Right lobe of liver (tissue), 6 donors: ENCODE data around the gene ITPRID2. TPM values are rescaled to one million over a fixed set of nuclear protein-coding genes. Genes with fewer than 3 reads are reported as not detected.

ENCODE experiments used
- ATAC-seq, 4 donors: fragments of 200-7000 bp; cut with Tn5 transposase; one replicate each; pipeline ENCODE4 v1.9.1; 2020; ENCODE audit warnings: mild to moderate bottlenecking in 4 of 4, moderate library complexity in 4 of 4
- DNase-seq, 3 donors: peaks; one replicate each; pipeline ENCODE4 v3.0.0-alpha.2; 2020
- H3K27ac ChIP-seq, 3 donors: fragments of 200-600 bp; one replicate each; pipeline ENCODE4 v1.8.0; 2022
- H3K27me3 ChIP-seq, 2 donors: fragments of 200-600 bp; one replicate each; pipeline ENCODE4 v1.8.0; 2022
- H3K36me3 ChIP-seq, 4 donors: fragments of 200-600 bp; sonication (generic) in 1 of 4; one replicate each; pipeline versions ENCODE4 v1.5.1 to v1.8.0; 2017 to 2022; ENCODE audit warnings: control low read depth in 1 of 4
- H3K4me1 ChIP-seq, 4 donors: fragments of 200-600 bp; sonication (generic) in 1 of 4; one replicate each; pipeline versions ENCODE4 v1.5.1 to v1.8.0; 2017 to 2022; ENCODE audit warnings: control low read depth in 1 of 4
- H3K4me3 ChIP-seq, 3 donors: fragments of 200-600 bp; one replicate each; pipeline ENCODE4 v1.8.0; 2022
- H3K9me3 ChIP-seq, 4 donors: fragments of 200-600 bp; sonication (generic) in 1 of 4; one replicate each; pipeline versions ENCODE4 v1.5.1 to v1.8.0; 2017 to 2022; ENCODE audit warnings: control low read depth in 1 of 4
- POLR2A ChIP-seq: fragments of 450-650 bp; IDR thresholded peaks from one replicate; pipeline ENCODE4 v1.6.1; 2017; ENCODE audit warnings: antibody characterized with exemption, mild to moderate bottlenecking
- WGBS: methylation state at CpG from one replicate; pipeline ENCODE4 v1.1.6; 2018; ENCODE audit warnings: low coverage, low lambda C conversion rate; ENCODE audit not compliant: insufficient coverage; ENCODE audit errors: missing lambda C conversion rate; 5-methylcytosine and 5-hydroxymethylcytosine counted together
- intact Hi-C, 2 donors: fragments of 100-400 bp; cut with DNase I; formaldehyde crosslinking; loops; one replicate each; pipeline versions ENCODE4 v1.11.2 to v1.14.1; 2022
- total RNA-seq, 6 experiments: library from RNA; depleted of rRNA in 2 of 6; stranded (reverse); fragments of >200 nt in 2 of 6; fragmentation: NEBNext Ultra II Directional in 3 of 6; extraction: Animal tissue kit (Norgen Biotek cat#: 25700) in 3 of 6; gene quantifications; one replicate each; pipeline versions ENCODE4 v1.1.0 to v1.2.4, GENCODE V29; 2016 to 2023
- TF ChIP-seq, protein P1 (sequence below), 4 donors: fragments of 200-600 bp in 3 of 4; fragments of 450-650 bp in 1 of 4; IDR thresholded peaks; one replicate each; pipeline versions ENCODE4 v1.5.1 to v1.8.0; 2016 to 2022; ENCODE audit warnings: antibody characterized with exemption in 4 of 4, mild to moderate bottlenecking in 2 of 4
- donor health status: DM: no; HTN: yes; CAD: no.
- donor health status: DM: no; HTN: no; CAD: no.
- donor health status: DM: no; HTN: no; CAD: no.
- donor health status: DM: no; HTN: yes; CAD: no.
- donor health status: DM: no; HTN: yes; CAD: no.

Gene ITPRID2
- total RNA-seq, 6 experiments from 2014 or later, result 49.4 to 129 (median 74.5) TPM

DNA sequence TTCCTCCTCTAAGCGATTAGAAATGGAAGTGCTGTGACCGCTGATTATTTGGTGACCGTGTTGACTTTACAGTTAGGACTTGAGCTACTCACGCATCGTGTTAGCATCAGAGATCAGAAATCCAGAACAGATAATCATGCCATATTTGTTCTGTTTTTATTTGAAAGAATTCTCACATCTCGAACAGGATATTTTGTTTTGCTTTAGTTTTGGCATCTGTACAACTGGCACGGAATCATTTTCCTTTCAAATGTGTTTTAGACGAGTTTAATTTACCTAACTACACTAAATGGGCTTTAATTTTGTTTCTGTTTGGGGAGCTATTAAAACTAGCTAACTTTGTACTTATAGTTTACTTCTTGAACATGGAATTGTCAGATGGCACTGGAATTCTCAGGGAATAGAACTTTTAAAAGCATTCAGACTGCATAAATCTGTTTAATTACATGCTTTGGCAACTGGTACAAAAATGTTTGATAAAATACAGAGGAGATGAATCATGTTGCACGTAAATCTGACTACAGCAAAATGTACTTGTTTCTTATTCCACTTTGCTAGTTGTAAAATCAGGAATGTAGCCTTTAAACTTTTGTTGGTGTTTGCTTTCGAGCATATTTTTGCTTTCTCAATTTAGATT, 1.4 kb downstream of the ITPRID2 start:
- no peak for TF ChIP-seq POLR2A
- TF ChIP-seq, protein P1, sequence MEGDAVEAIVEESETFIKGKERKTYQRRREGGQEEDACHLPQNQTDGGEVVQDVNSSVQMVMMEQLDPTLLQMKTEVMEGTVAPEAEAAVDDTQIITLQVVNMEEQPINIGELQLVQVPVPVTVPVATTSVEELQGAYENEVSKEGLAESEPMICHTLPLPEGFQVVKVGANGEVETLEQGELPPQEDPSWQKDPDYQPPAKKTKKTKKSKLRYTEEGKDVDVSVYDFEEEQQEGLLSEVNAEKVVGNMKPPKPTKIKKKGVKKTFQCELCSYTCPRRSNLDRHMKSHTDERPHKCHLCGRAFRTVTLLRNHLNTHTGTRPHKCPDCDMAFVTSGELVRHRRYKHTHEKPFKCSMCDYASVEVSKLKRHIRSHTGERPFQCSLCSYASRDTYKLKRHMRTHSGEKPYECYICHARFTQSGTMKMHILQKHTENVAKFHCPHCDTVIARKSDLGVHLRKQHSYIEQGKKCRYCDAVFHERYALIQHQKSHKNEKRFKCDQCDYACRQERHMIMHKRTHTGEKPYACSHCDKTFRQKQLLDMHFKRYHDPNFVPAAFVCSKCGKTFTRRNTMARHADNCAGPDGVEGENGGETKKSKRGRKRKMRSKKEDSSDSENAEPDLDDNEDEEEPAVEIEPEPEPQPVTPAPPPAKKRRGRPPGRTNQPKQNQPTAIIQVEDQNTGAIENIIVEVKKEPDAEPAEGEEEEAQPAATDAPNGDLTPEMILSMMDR (IDR thresholded peaks at IDR 0.05), result no peak

DNA sequence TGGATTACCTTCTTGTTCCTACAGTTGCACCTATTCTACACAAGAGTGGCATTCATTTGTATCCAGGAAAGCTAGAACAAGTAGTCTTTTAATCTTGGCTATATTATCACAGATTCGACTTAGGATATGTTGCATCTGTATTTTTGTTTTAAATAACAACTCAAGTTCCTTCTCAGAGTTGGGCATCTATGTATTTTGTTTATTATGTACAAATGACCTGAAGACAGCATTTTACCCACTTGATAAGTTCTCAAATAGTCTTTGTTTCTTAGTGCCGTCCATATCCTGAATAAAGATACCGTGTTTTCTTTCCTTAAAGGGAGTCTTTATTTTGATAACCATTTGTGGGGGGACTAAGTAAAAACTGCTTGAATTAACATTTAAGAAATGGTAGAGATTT, 2.9 kb downstream of the ITPRID2 start:
- intact Hi-C loops, result no loop called here
- 58% methylated on average over 3 of the region's 3 CpGs for WGBS
- Histone ChIP-seq H3K36me3 (peaks cover 0 to 10% (median 2%) of the 10 kb centered on the region in 4 donors), H3K9me3 (no peaks in the 10 kb centered on the region), H3K4me1 (peaks cover 0 to 43% (median 17%) of the 10 kb centered on the region in 4 donors), H3K27ac (no peak overlapping the region), H3K4me3 (peak overlapping the region in 1 of 3 donors; percentile 79), H3K27me3 (no peaks in the 10 kb centered on the region)
- TF ChIP-seq, protein P1 (IDR thresholded peaks at IDR 0.05), result no peak
- TF ChIP-seq POLR2A, result no peak
- DNase-seq (no peak), ATAC-seq (no peak)

More for the DNA sequence above, 1.4 kb downstream of the ITPRID2 start:
- no peak for ATAC-seq
- peak overlapping the region; percentile 95 for H3K27ac ChIP-seq
- no peaks in the 10 kb centered on the region for H3K36me3 ChIP-seq
- no peaks in the 10 kb centered on the region for H3K27me3 ChIP-seq
- intact Hi-C loops, result no loop called here
- H3K4me3 ChIP-seq, result peak overlapping the region; percentile 79 to 80 (median 80)
- H3K4me1 ChIP-seq, result peaks cover 0 to 39% (median 16%) of the 10 kb centered on the region in 4 donors
- no peak for DNase-seq
- H3K9me3 ChIP-seq, result no peaks in the 10 kb centered on the region
- WGBS, result 3% methylated on average over 10 of the region's 10 CpGs

DNA sequence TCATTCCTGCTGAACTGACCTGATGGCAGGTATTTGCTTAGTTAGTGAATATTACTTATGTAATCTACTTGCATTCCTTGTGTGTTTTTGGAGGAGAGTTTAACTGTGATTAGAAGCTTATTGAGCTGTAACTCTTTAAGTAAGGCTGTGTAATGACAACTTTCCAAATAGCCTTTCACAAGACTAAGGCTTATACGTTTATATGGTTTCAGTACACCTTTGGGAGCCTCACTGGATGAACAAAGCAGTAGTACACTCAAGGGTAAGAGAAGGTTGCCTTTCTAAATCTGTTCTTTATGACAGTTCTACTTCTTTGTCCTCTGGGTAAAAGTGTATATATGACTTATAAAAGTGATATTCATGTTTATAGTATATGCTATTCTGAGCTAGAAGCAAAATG, 4.3 kb downstream of the ITPRID2 start:
- intact Hi-C loops, result no loop called here

DNA sequence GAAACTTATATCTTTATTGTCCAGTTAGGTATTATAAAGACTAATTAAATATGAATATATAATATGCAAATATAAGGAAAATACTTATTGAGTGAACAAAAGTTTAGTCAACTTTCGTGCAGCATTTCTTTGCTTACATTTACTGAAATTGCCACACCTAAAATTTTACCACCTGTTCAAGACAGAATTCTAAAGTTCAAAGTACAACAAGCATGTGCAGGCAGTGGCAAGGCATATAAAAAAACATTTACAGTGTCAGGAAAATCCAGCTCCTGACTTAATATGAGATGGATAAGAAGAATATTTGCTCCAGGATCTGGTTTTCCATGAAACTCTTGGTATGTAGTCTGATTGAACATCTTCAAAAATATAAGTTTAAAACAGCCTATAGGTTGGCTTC, 4.8 kb downstream of the ITPRID2 start:
- peak overlapping the region in 2 of 3 donors; percentile 5 to 47 for H3K27ac ChIP-seq
- 21% methylated on average over 1 of the region's 1 CpG for WGBS
- ATAC-seq (no peak), DNase-seq (no peak)
- no peaks in the 10 kb centered on the region for H3K27me3 ChIP-seq
- H3K9me3 ChIP-seq, result no peaks in the 10 kb centered on the region
- H3K4me1 ChIP-seq, result peaks cover 0 to 51% (median 24%) of the 10 kb centered on the region in 4 donors
- intact Hi-C loops, result no loop called here
- H3K4me3 ChIP-seq, result peak overlapping the region in 2 of 3 donors; percentile 17 to 26
- TF ChIP-seq POLR2A, result no peak
- TF ChIP-seq, protein P1 (IDR thresholded peaks at IDR 0.05), result no peak
- H3K36me3 ChIP-seq, result peaks cover 0 to 27% (median 11%) of the 10 kb centered on the region in 4 donors

More for the DNA sequence above, 4.3 kb downstream of the ITPRID2 start:
- WGBS, result 23% methylated on average over 1 of the region's 1 CpG
- Histone ChIP-seq H3K4me3 (peak overlapping the region in 2 of 3 donors; percentile 17 to 26), H3K9me3 (no peaks in the 10 kb centered on the region), H3K27ac (peak overlapping the region in 1 of 3 donors; percentile 34), H3K27me3 (no peaks in the 10 kb centered on the region), H3K4me1 (peaks cover 0 to 51% (median 24%) of the 10 kb centered on the region in 4 donors), H3K36me3 (peaks cover 0 to 23% (median 9%) of the 10 kb centered on the region in 4 donors)
- no peak for TF ChIP-seq POLR2A
- TF ChIP-seq, protein P1 (IDR thresholded peaks at IDR 0.05), result no peak
- ATAC-seq (no peak), DNase-seq (no peak)
